Spleen (tissue), 11 donors: ENCODE measurements around the gene TNXB. TPM values are rescaled to one million over a fixed set of nuclear protein-coding genes. Genes with fewer than 3 reads are reported as not detected.

Source experiments
- DNase-seq: peaks from one replicate; pipeline ENCODE4 v3.0.0-alpha.2; 2020
- H3K27ac ChIP-seq, 8 donors: fragments of 200-600 bp; sonication (generic) in 7 of 8; 1 replicate in 4 of 8; 2 replicates in 4 of 8; pipeline versions ENCODE4 v1.5.0 to v1.8.0; 2016 to 2021; ENCODE audit warnings: inconsistent platforms in 4 of 8, mild to moderate bottlenecking in 4 of 8, moderate library complexity in 1 of 8
- H3K27me3 ChIP-seq, 7 donors: fragments of 200-600 bp; sonication (generic) in 6 of 7; replicated peaks in 1 of 7; 1 replicate in 4 of 7; 2 replicates in 3 of 7; pipeline versions ENCODE4 v1.5.0 to v1.8.0; 2016 to 2021; ENCODE audit warnings: inconsistent platforms in 3 of 7, mild to moderate bottlenecking in 1 of 7
- H3K36me3 ChIP-seq, 6 donors: fragments of 200-600 bp; sonication (generic) in 5 of 6; 1 replicate in 4 of 6; 2 replicates in 2 of 6; pipeline versions ENCODE4 v1.5.0 to v1.8.0; 2016 to 2021; ENCODE audit warnings: inconsistent platforms in 2 of 6
- H3K4me1 ChIP-seq, 6 donors: fragments of 200-600 bp; sonication (generic) in 5 of 6; 1 replicate in 3 of 6; 2 replicates in 3 of 6; pipeline versions ENCODE4 v1.5.0 to v1.8.0; 2016 to 2021; ENCODE audit warnings: inconsistent platforms in 3 of 6
- H3K4me3 ChIP-seq, 8 donors: fragments of 200-600 bp; sonication (generic) in 7 of 8; 1 replicate in 4 of 8; 2 replicates in 4 of 8; pipeline versions ENCODE4 v1.5.0 to v1.8.0; 2016 to 2021; ENCODE audit warnings: inconsistent platforms in 4 of 8, mild to moderate bottlenecking in 4 of 8, moderate library complexity in 2 of 8
- H3K9me3 ChIP-seq, 8 donors: fragments of 200-600 bp; sonication (generic) in 7 of 8; 1 replicate in 4 of 8; 2 replicates in 4 of 8; pipeline versions ENCODE4 v1.5.0 to v1.8.0; 2016 to 2021; ENCODE audit warnings: inconsistent platforms in 4 of 8
- CTCF ChIP-seq, 11 experiments: fragments of 200-600 bp in 7 of 11; fragments of 450-650 bp in 4 of 11; sonication (generic) in 4 of 11; IDR thresholded peaks in 8 of 11; conservative IDR thresholded peaks in 3 of 11; 1 replicate in 7 of 11; 2 replicates in 4 of 11; pipeline versions ENCODE4 v1.4.0 to v1.8.0; 2016 to 2021; ENCODE audit warnings: antibody characterized with exemption in 11 of 11, inconsistent platforms in 4 of 11, mild to moderate bottlenecking in 1 of 11
- POLR2A ChIP-seq, 3 donors: fragments of 450-650 bp; IDR thresholded peaks; one replicate each; pipeline ENCODE4 v1.5.1; 2017; ENCODE audit warnings: antibody characterized with exemption in 3 of 3, mild to moderate bottlenecking in 1 of 3
- POLR2AphosphoS5 ChIP-seq, 3 donors: sonication (generic); formaldehyde crosslinking; IDR thresholded peaks; one replicate each; pipeline ENCODE4 v1.5.1; 2017; ENCODE audit warnings: antibody characterized with exemption in 3 of 3
- WGBS, 5 donors: extraction: QIAGEN DNeasy Blood & Tissue Kit in 3 of 5; methylation state at CpG; one replicate each; pipeline versions ENCODE4 v1.1.5 to v1.1.7; 2013 to 2018; 5-methylcytosine and 5-hydroxymethylcytosine counted together
- intact Hi-C: fragments of 100-400 bp; cut with DNase I; formaldehyde crosslinking; loops from one replicate; pipeline ENCODE4 v1.15.0; 2023; ENCODE audit warnings: low total_unique reads
- polyA plus RNA-seq, 3 donors: library from polyadenylated mRNA; stranded (reverse); fragments of 200-250 nt; gene quantifications; one replicate each; pipeline ENCODE4 v1.2.1, GENCODE V29; 2013
- total RNA-seq, 7 donors: library from RNA; depleted of rRNA in 3 of 7; stranded (reverse); fragments of >200 nt in 3 of 7; fragmentation: NEBNext Ultra II Directional in 4 of 7; extraction: Animal tissue kit (Norgen Biotek cat#: 25700) in 4 of 7; gene quantifications; one replicate each; pipeline versions ENCODE4 v1.1.0 to v1.2.1, GENCODE V29; 2016 to 2021
- donor health status: healthy with polysubstance abuse.
- donor health status: DM: no; HTN: no; CAD: no; lungs with moderate emphysema.
- donor health status: DM: no; HTN: no; CAD: no.
- donor health status: Bipolar disorder and iron deficiency.
- donor health status: healthy.
- donor health status: DM: no; HTN: no; CAD: no.
- donor health status: DM: yes; HTN: yes; CAD: no.

TNXB gene
- total and polyA plus RNA-seq, 10 donors, result 13.7 to 117 (median 63.3) TPM

DNA sequence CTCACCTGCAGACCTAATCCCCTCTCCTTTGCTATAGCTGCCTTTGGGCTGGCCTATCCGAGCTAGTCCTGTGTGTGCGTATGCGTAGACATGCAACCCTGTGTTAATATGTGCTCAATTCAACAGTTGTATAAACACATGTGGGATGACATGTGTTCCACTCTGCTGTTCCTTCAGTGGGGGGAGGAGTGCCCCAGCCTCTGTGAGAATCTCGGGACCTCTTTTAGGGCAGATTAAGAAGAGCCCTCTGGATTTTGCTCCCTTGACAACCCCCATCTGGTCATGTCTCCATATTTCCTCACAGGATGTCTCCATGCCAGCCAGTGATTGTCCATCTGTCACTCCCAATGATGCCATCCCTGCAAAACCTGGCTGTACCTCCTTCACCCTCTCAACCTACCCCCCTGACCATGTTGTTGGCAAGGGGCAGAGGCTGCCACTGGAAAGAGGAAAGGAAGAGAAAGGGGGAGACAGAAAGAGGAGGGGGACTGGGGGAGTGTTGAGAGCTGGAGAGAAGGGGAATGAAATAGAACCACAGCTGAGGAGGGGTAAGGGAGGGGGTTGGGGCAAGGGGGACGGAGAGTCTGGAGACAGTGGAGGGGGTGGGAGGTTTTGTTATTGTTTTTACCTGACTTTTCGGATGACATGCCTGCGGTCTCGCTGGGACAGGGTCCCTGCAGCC lies 42.2 kb upstream of the TNXB start:
- 43 to 52% (median 46%) methylated on average over 8 of the region's 8 CpGs for WGBS, 5 donors
- H3K4me3 ChIP-seq, result peak overlapping the region in 4 of 8 donors; percentile 19 to 80 (median 44)
- intact Hi-C loops, result no loop called here
- H3K4me1 ChIP-seq, result peaks cover 6 to 80% (median 44%) of the 10 kb centered on the region in 6 donors
- peak overlapping the region in 1 of 8 donors; percentile 85 for H3K27ac ChIP-seq
- peaks cover 0 to 7% (median under 1%) of the 10 kb centered on the region in 6 donors for H3K36me3 ChIP-seq
- H3K9me3 ChIP-seq, result no peaks in the 10 kb centered on the region
- no peak for DNase-seq
- peaks cover 0 to 81% (median 39%) of the 10 kb centered on the region in 7 donors for H3K27me3 ChIP-seq
- no peak for TF ChIP-seq CTCF (IDR thresholded peaks at IDR 0.05 in 8 of 11, conservative IDR thresholded peaks at IDR 0.05 in 3 of 11)
- TF ChIP-seq POLR2AphosphoS5 (IDR thresholded peaks at IDR 0.05), result no peak
- no peak for TF ChIP-seq POLR2A (IDR thresholded peaks at IDR 0.05)

GRCh38 chr6:32149932-32150870 lies 41.1 kb upstream of the TNXB start:
- no peak for DNase-seq
- TF ChIP-seq POLR2AphosphoS5 (IDR thresholded peaks at IDR 0.05) (no peak), POLR2A (IDR thresholded peaks at IDR 0.05) (no peak), CTCF (IDR thresholded peaks at IDR 0.05 in 8 of 11, conservative IDR thresholded peaks at IDR 0.05 in 3 of 11) (no peak)
- H3K9me3 ChIP-seq, result no peaks in the 10 kb centered on the region

GRCh38 chr6:32149092-32149755 lies 40.1 kb upstream of the TNXB start:
- Histone ChIP-seq H3K4me1 (peaks cover 0 to 63% (median 34%) of the 10 kb centered on the region in 6 donors), H3K4me3 (peak overlapping the region in 7 of 8 donors; percentile 4 to 62 (median 32)), H3K9me3 (no peaks in the 10 kb centered on the region), H3K36me3 (no peaks in the 10 kb centered on the region), H3K27ac (peak overlapping the region in 1 of 8 donors; percentile 23), H3K27me3 (peaks cover 0 to 78% (median 39%) of the 10 kb centered on the region in 7 donors)
- no peak for DNase-seq
- no peak for TF ChIP-seq CTCF (IDR thresholded peaks at IDR 0.05 in 8 of 11, conservative IDR thresholded peaks at IDR 0.05 in 3 of 11)
- no peak for TF ChIP-seq POLR2A (IDR thresholded peaks at IDR 0.05)
- no peak for TF ChIP-seq POLR2AphosphoS5 (IDR thresholded peaks at IDR 0.05)
- 34 to 50% (median 44%) methylated on average over 31 to 47 of the region's 47 CpGs for WGBS, 5 donors
- intact Hi-C loops, result no loop called here

More at GRCh38 chr6:32149932-32150870, 41.1 kb upstream of the TNXB start:
- 39 to 51% (median 42%) methylated on average over 39 to 55 of the region's 55 CpGs for WGBS, 5 donors
- Histone ChIP-seq H3K4me1 (peaks cover 5 to 72% (median 43%) of the 10 kb centered on the region in 6 donors), H3K27me3 (peaks cover 0 to 81% (median 39%) of the 10 kb centered on the region in 7 donors), H3K36me3 (no peaks in the 10 kb centered on the region), H3K4me3 (peak overlapping the region in 1 of 8 donors; percentile 15), H3K27ac (no peak overlapping the region)
- intact Hi-C loops, result no loop called here
